Endothelial cell of umbilical vein (primary cell): ENCODE measurements around the gene CDC42EP3.

Experiments
- CTCF ChIP-seq, 2 donors: IDR thresholded peaks; 1 replicate in 1 of 2; 2 replicates in 1 of 2; pipeline ENCODE4 v1.5.1; 2011; ENCODE audit warnings: low read length in 2 of 2, mild to moderate bottlenecking in 2 of 2, moderate library complexity in 2 of 2, control low read depth in 1 of 2, inconsistent platforms in 1 of 2, low read depth in 1 of 2; ENCODE audit not compliant: insufficient read depth in 1 of 2; ENCODE audit errors: extremely low read depth in 1 of 2
- GATA2 ChIP-seq: IDR thresholded peaks from 2 replicates; pipeline ENCODE4 v1.7.0; 2011; ENCODE audit warnings: low read depth, mild to moderate bottlenecking, moderate library complexity, mixed read lengths, low read length; ENCODE audit not compliant: insufficient read length, insufficient read depth

DNA sequence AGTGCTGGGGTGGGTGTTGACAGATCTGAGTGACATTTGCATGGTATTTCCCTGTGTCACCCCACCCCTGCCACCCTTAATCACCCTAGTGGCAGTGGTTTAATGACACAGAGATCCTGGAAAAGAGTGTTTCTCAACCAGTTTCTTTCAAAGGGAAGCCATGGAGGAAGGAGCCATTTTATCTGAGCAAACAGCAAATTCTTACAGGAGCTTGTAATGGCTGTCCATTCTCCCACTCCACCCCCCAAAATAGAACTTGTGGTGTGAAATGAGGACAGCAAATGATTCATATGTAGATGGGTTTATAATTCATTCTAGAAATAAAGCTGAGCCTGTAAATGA lies 51.5 kb downstream of the CDC42EP3 start:
- TF ChIP-seq CTCF (IDR thresholded peaks at IDR 0.05; ENCODE audit: extremely low read depth in 1 of 2, insufficient read depth in 1 of 2, low read depth in 1 of 2, low read length in 2 of 2): no peak
- no peak for TF ChIP-seq GATA2
